ENCODE results near the gene FNIP2. TPM values are rescaled to one million over a fixed set of nuclear protein-coding genes. Genes with fewer than 3 reads are reported as not detected.

FNIP2 gene
- total and polyA plus RNA-seq, 9 donors = 8.8 to 18.5 (median 13.3) TPM

DNA sequence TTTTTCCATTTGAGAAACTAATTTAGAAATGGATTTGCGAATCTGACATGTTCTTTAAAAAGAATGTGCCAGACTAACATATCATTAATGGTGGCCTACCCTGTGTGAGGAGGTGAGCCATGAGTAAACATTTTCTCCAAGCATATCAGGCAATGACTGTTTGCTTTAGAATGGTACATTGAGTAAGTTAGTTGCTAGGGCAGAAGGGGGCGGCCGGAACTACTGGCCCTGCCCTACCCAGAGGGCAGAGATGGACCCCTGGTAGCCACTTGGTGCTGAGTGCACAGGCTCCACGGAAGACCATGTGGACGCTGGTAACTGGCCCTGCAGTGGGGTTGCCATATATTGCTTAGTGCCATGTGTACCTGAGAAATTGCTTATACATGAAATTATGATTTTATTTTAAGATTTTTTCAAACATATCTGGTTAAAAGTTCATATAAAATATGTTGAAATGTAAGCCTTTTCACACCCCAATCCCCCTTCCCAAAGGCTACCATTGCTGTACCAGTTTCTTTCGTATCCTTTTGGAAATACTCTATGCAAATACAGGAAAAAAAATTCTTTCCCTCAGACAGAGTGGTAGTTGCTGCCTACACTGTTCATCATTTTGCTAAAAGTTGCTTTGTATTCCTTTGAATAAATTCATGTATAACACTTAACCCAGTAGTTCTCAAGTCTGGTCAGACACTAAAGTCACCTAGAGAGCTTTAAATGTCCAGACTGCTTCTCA, 8.8 kb downstream of the FNIP2 start:
- Histone ChIP-seq H3K27ac (ENCODE audit: low read length) (no peak overlapping the region), H3K4me1 (ENCODE audit: control insufficient read depth, insufficient read depth, low read length) (no peaks in the 10 kb centered on the region), H3K9me3 (replicated peaks; ENCODE audit: control insufficient read depth, low read depth, low read length) (no peaks in the 10 kb centered on the region), H3K27me3 (ENCODE audit: control insufficient read depth, insufficient read depth, low read length) (no peaks in the 10 kb centered on the region), H3K4me3 (ENCODE audit: low read length) (no peak overlapping the region), H3K36me3 (ENCODE audit: control insufficient read depth, insufficient read depth, low read length) (no peaks in the 10 kb centered on the region)
- WGBS (ENCODE audit: insufficient coverage) = 65% methylated on average over 2 of the region's 6 CpGs
- DNase-seq = no peak

- no CpG with 5 or more reads among the region's 2 CpGs for WGBS (ENCODE audit: insufficient coverage)
Observed at GRCh38 chr4:158778156-158778711, 9.4 kb downstream of the FNIP2 start.

GRCh38 chr4:158778712-158779111, 9.9 kb downstream of the FNIP2 start:
- Histone ChIP-seq H3K36me3 (ENCODE audit: control insufficient read depth, insufficient read depth, low read length) (no peaks in the 10 kb centered on the region), H3K27me3 (ENCODE audit: control insufficient read depth, insufficient read depth, low read length) (no peaks in the 10 kb centered on the region), H3K4me3 (ENCODE audit: low read length) (no peak overlapping the region), H3K27ac (ENCODE audit: low read length) (no peak overlapping the region), H3K9me3 (replicated peaks; ENCODE audit: control insufficient read depth, low read depth, low read length) (no peaks in the 10 kb centered on the region), H3K4me1 (ENCODE audit: control insufficient read depth, insufficient read depth, low read length) (no peaks in the 10 kb centered on the region)
- peak; percentile 33 for DNase-seq
- no CpG with 5 or more reads among the region's 4 CpGs for WGBS (ENCODE audit: insufficient coverage)

More at GRCh38 chr4:158778156-158778711, 9.4 kb downstream of the FNIP2 start:
- DNase-seq = no peak
- Histone ChIP-seq H3K9me3 (replicated peaks; ENCODE audit: control insufficient read depth, low read depth, low read length) (no peaks in the 10 kb centered on the region), H3K27ac (ENCODE audit: low read length) (no peak overlapping the region), H3K27me3 (ENCODE audit: control insufficient read depth, insufficient read depth, low read length) (no peaks in the 10 kb centered on the region), H3K4me1 (ENCODE audit: control insufficient read depth, insufficient read depth, low read length) (no peaks in the 10 kb centered on the region), H3K4me3 (ENCODE audit: low read length) (no peak overlapping the region), H3K36me3 (ENCODE audit: control insufficient read depth, insufficient read depth, low read length) (no peaks in the 10 kb centered on the region)

DNA sequence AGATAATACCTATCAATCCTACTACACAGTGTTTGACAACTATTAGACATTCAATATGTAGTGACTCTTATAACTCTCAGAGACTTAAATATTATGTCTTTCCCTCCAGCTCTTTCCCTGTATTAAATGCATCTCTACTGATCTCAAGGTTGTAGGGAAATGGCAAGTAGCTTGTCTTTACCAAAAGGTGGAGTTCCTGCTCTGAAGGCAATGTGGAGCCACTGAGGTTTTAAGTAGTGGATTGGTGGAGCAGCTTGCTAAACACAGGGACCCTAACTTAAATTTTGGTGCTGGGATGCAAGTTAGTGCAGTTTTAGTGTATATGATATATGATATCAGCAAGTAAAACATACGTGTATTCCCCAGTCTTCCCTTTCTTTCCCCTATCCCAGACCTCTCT, 13.1 kb downstream of the FNIP2 start:
- Histone ChIP-seq H3K9me3 (replicated peaks; ENCODE audit: control insufficient read depth, low read depth, low read length) (no peaks in the 10 kb centered on the region), H3K4me1 (ENCODE audit: control insufficient read depth, insufficient read depth, low read length) (no peaks in the 10 kb centered on the region), H3K4me3 (ENCODE audit: low read length) (no peak overlapping the region), H3K27me3 (ENCODE audit: control insufficient read depth, insufficient read depth, low read length) (no peaks in the 10 kb centered on the region), H3K27ac (ENCODE audit: low read length) (no peak overlapping the region), H3K36me3 (ENCODE audit: control insufficient read depth, insufficient read depth, low read length) (no peaks in the 10 kb centered on the region)
- no CpG with 5 or more reads among the region's 1 CpG for WGBS (ENCODE audit: insufficient coverage)
- DNase-seq = no peak

- DNase-seq = no peak
- Histone ChIP-seq H3K36me3 (ENCODE audit: control insufficient read depth, insufficient read depth, low read length) (no peaks in the 10 kb centered on the region), H3K27ac (ENCODE audit: low read length) (no peak overlapping the region), H3K27me3 (ENCODE audit: control insufficient read depth, insufficient read depth, low read length) (no peaks in the 10 kb centered on the region), H3K9me3 (replicated peaks; ENCODE audit: control insufficient read depth, low read depth, low read length) (no peaks in the 10 kb centered on the region), H3K4me1 (ENCODE audit: control insufficient read depth, insufficient read depth, low read length) (no peaks in the 10 kb centered on the region), H3K4me3 (ENCODE audit: low read length) (no peak overlapping the region)
- WGBS (ENCODE audit: insufficient coverage) = 60% methylated on average over 1 of the region's 4 CpGs
Observed at GRCh38 chr4:158782551-158783360, 13.9 kb downstream of the FNIP2 start.

GRCh38 chr4:158783785-158784184, 15.0 kb downstream of the FNIP2 start:
- no peaks in the 10 kb centered on the region for H3K9me3 ChIP-seq (replicated peaks; ENCODE audit: control insufficient read depth, low read depth, low read length)
- WGBS (ENCODE audit: insufficient coverage) = no CpG with 5 or more reads among the region's 2 CpGs
- H3K4me3 ChIP-seq (ENCODE audit: low read length) = no peak overlapping the region
- H3K27ac ChIP-seq (ENCODE audit: low read length) = no peak overlapping the region
- DNase-seq = no peak
- no peaks in the 10 kb centered on the region for H3K36me3 ChIP-seq (ENCODE audit: control insufficient read depth, insufficient read depth, low read length)
- H3K4me1 ChIP-seq (ENCODE audit: control insufficient read depth, insufficient read depth, low read length) = peaks cover 7% of the 10 kb centered on the region
- no peaks in the 10 kb centered on the region for H3K27me3 ChIP-seq (ENCODE audit: control insufficient read depth, insufficient read depth, low read length)

DNA sequence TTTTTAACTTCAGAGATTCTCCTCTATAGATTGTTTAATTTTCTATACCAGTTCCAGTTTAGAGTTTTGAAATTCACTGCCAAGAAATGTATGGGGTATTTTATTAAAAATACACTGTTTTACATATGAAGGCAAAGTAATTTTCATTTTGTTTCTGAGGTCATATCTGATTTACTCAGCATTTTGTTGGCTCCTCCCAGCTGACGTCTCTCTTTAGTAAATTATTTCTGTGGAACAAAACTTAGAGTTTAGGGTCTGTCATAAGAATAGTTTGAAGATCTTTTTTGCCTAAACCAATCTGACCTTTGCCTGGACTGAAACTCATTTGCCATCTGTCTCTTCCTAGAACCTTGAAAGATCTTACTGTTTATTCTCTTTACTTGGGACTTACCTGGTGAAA, 16.9 kb downstream of the FNIP2 start:
- no peak overlapping the region for H3K4me3 ChIP-seq (ENCODE audit: low read length)
- no CpG with 5 or more reads among the region's 1 CpG for WGBS (ENCODE audit: insufficient coverage)
- peaks cover 8% of the 10 kb centered on the region for H3K4me1 ChIP-seq (ENCODE audit: control insufficient read depth, insufficient read depth, low read length)
- no peak for DNase-seq
- H3K27me3 ChIP-seq (ENCODE audit: control insufficient read depth, insufficient read depth, low read length) = no peaks in the 10 kb centered on the region
- no peaks in the 10 kb centered on the region for H3K9me3 ChIP-seq (replicated peaks; ENCODE audit: control insufficient read depth, low read depth, low read length)
- H3K36me3 ChIP-seq (ENCODE audit: control insufficient read depth, insufficient read depth, low read length) = no peaks in the 10 kb centered on the region
- no peak overlapping the region for H3K27ac ChIP-seq (ENCODE audit: low read length)

GRCh38 chr4:158786121-158786601, 17.3 kb downstream of the FNIP2 start:
- peak; percentile 63 for DNase-seq
- Histone ChIP-seq H3K4me3 (ENCODE audit: low read length) (no peak overlapping the region), H3K4me1 (ENCODE audit: control insufficient read depth, insufficient read depth, low read length) (peaks cover 8% of the 10 kb centered on the region), H3K36me3 (ENCODE audit: control insufficient read depth, insufficient read depth, low read length) (no peaks in the 10 kb centered on the region), H3K27ac (ENCODE audit: low read length) (no peak overlapping the region), H3K27me3 (ENCODE audit: control insufficient read depth, insufficient read depth, low read length) (no peaks in the 10 kb centered on the region), H3K9me3 (replicated peaks; ENCODE audit: control insufficient read depth, low read depth, low read length) (no peaks in the 10 kb centered on the region)
- 79% methylated on average over 2 of the region's 4 CpGs for WGBS (ENCODE audit: insufficient coverage)

DNA sequence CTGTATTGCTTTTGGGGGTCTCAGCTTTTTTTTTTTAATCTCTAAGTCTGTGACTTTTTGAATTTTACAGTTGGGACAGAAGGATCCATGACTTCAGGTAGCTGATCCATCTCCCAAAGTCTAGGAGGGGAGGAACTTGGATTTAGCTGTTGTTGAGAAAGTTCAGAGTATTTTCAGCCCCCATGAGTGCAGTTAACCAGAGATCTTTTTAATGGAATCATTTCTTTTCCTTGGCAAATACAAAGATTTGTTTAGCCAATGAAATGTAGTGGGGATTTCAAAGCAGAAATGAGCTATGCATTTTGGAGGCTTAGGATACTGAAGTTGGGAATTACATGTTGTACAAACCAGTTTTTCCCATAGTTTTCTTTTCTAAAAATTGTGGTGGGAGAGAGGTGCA, 18.1 kb downstream of the FNIP2 start:
- DNase-seq = peak; percentile 91
- Histone ChIP-seq H3K4me1 (ENCODE audit: control insufficient read depth, insufficient read depth, low read length) (peaks cover 8% of the 10 kb centered on the region), H3K4me3 (ENCODE audit: low read length) (no peak overlapping the region), H3K9me3 (replicated peaks; ENCODE audit: control insufficient read depth, low read depth, low read length) (no peaks in the 10 kb centered on the region), H3K36me3 (ENCODE audit: control insufficient read depth, insufficient read depth, low read length) (no peaks in the 10 kb centered on the region), H3K27ac (ENCODE audit: low read length) (peak overlapping the region; percentile 78), H3K27me3 (ENCODE audit: control insufficient read depth, insufficient read depth, low read length) (no peaks in the 10 kb centered on the region)
